ES-I3 (cell line): ENCODE measurements around the gene NLRX1.
"Not testable (repeated sequence)": the region's sequence is repeated elsewhere in the genome, so short reads cannot be mapped to it uniquely, and the experiment has no call there.

Source experiments
- H3K36me3 ChIP-seq: 2 replicates; pipeline ENCODE4 v1.6.1; 2013; ENCODE audit warnings: mild to moderate bottlenecking, low read length, control low read depth, moderate library complexity; ENCODE audit not compliant: insufficient read depth
- H3K4me1 ChIP-seq: 2 replicates; pipeline ENCODE4 v1.6.1; 2013; ENCODE audit warnings: mild to moderate bottlenecking, control low read depth, low read length; ENCODE audit not compliant: insufficient read depth
- H3K9ac ChIP-seq: 2 replicates; pipeline ENCODE4 v1.6.1; 2013; ENCODE audit warnings: low read depth, mild to moderate bottlenecking, low read length, moderate library complexity
- H3K9me3 ChIP-seq: 2 replicates; pipeline ENCODE4 v1.6.1; 2013; ENCODE audit warnings: mild to moderate bottlenecking, low read length, moderate library complexity; ENCODE audit not compliant: control insufficient read depth, insufficient read depth

Gene NLRX1

DNA sequence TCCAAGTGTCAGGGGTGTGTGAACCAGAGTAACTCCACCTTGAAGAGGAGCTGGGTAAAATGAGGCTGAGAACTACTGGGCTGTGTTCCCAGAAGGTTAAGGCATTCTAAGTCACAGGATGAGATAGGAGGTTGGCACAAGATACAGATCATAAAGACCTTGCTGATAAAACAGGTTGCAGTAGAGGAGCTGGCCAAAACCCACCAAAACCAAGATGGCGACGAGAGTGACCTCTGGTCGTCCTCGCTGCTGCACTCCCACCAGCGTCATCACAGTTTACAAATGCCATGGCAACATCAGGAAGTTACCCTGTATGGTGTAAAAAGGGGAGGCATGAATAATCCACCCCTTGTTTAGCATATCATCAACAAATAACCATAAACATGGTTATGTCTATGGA lies 32.7 kb downstream of the NLRX1 start:
- not testable (repeated sequence) for H3K4me1 ChIP-seq, H3K9ac ChIP-seq, H3K36me3 ChIP-seq, H3K9me3 ChIP-seq

- no peaks in the 10 kb centered on the region for H3K36me3 ChIP-seq
- H3K9ac ChIP-seq: no peak overlapping the region
- no peaks in the 10 kb centered on the region for H3K9me3 ChIP-seq
- no peaks in the 10 kb centered on the region for H3K4me1 ChIP-seq
Measured at GRCh38 chr11:119202554-119202953, 34.0 kb downstream of the NLRX1 start.

DNA sequence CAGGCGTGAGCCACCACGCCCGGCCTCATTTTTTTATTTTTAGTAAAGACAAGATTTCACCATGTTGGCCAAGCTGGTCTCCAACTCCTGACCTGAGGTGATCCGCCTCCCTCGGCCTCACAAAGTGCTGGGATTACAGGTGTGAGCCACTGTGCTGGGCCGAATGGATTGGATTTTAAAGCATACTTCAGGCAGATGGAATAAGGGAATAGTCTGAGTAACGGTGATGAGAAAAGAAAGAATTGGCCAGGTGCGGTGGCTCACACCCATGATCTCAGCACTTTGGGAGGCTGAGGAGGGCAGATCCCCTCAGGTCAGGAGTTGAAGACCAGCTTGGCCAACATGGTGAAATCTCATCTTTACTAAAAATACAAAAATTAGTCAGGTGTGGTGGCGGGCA lies 35.5 kb downstream of the NLRX1 start:
- Histone ChIP-seq H3K9me3 (no peaks in the 10 kb centered on the region), H3K9ac (no peak overlapping the region), H3K36me3 (no peaks in the 10 kb centered on the region), H3K4me1 (no peaks in the 10 kb centered on the region; the same call in 1 of the 2 replicates)

DNA sequence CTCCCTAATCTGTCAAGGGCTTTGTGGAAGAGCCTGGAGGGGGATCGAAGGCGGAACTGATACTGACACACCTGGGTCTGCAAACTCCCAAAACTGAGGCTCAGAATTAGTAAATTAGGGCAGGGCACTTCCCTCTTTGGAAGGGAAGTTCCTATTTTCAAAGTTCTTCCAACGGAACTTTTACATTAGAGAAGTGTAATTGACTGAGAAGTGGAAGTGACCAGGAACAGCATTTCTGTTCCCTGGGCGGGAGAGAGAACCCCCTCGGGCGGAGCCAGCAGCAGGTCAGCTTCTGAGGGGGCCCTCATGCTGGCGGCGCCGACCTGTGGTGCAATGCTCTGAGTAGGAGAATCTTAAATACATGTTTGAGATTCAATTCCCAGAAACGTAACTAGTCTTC lies 36.6 kb downstream of the NLRX1 start:
- H3K9me3 ChIP-seq: no peaks in the 10 kb centered on the region
- H3K4me1 ChIP-seq: peaks cover 4% of the 10 kb centered on the region
- H3K36me3 ChIP-seq: no peaks in the 10 kb centered on the region
- peak overlapping the region; percentile 95; the same call in 1 of the 2 replicates for H3K9ac ChIP-seq

GRCh38 chr11:119205574-119206510 lies 37.3 kb downstream of the NLRX1 start, which contains the start of gene CBL:
Gene CBL (plus strand): TSS chr11:119206339. CDS start chr11:119206418, 79 bp downstream.
- peak within 1 kb of the TSS; percentile 95 for H3K9ac ChIP-seq
- H3K36me3 ChIP-seq: no peaks in the 10 kb centered on the region
- H3K9me3 ChIP-seq: no peaks in the 10 kb centered on the region
- peaks cover 5% of the 10 kb centered on the region for H3K4me1 ChIP-seq

GRCh38 chr11:119206511-119207414 lies 38.2 kb downstream of the NLRX1 start:
- peaks cover 5% of the 10 kb centered on the region for H3K4me1 ChIP-seq
- peak overlapping the region; percentile 95 for H3K9ac ChIP-seq
- H3K36me3 ChIP-seq: no peaks in the 10 kb centered on the region
- H3K9me3 ChIP-seq: no peaks in the 10 kb centered on the region

DNA sequence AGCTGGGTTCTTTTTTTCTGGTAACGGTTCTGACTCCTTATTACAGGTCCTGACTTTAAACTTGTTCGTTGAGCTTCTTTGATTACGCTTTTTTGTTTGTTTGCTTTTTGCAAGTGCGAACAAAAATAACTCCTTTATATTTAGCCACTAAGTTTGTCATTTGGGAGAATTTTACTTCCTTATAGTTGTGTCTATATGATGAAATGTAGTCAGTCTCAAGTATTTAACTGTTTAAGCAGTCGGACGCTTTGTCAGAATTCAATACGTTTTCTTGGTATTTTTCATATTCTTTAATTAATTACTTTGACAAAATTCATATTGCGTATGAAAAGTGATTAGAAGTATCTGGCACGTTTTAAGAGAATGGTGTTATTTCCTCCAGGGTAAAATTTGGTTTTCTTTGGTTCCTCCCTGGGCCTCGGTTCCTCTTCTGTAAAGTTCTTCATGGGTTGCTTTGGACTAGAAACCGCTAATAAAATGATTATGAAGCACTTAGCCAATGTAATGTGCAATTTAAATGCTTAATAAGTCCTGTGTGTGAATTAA lies 39.0 kb downstream of the NLRX1 start:
- H3K9me3 ChIP-seq: no peaks in the 10 kb centered on the region
- H3K4me1 ChIP-seq: peaks cover 5% of the 10 kb centered on the region

GRCh38 chr11:119209186-119209585 lies 40.7 kb downstream of the NLRX1 start:
- H3K4me1 ChIP-seq: peaks cover 5% of the 10 kb centered on the region
- no peaks in the 10 kb centered on the region for H3K9me3 ChIP-seq
- no peak overlapping the region for H3K9ac ChIP-seq
- no peaks in the 10 kb centered on the region for H3K36me3 ChIP-seq

More for the DNA sequence above, 39.0 kb downstream of the NLRX1 start:
- peak overlapping the region; percentile 80 for H3K9ac ChIP-seq
- H3K36me3 ChIP-seq: no peaks in the 10 kb centered on the region

DNA sequence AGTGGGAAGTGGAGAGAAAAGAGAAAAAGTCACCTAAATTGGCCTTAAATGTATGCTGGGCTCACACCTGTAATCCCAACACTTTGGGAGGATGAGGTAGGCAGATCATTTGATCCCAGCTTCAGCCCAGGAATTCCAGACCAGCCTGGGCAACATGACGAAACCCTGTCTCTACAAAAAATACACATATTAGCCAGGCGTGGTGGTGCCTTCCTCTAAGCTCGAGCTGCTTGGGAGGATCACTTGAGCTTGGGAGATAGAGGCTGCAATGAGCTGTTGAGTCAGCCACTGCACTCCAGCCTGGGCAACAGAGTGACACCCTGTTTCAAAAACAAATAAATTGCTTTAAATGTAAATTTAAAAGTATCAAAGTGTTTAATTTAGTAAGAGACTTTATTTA lies 41.5 kb downstream of the NLRX1 start:
- no peaks in the 10 kb centered on the region for H3K36me3 ChIP-seq
- no peaks in the 10 kb centered on the region for H3K9me3 ChIP-seq
- no peak overlapping the region for H3K9ac ChIP-seq
- peaks cover 5% of the 10 kb centered on the region for H3K4me1 ChIP-seq

GRCh38 chr11:119218141-119218878 lies 49.8 kb downstream of the NLRX1 start:
- Histone ChIP-seq H3K9me3 (no peaks in the 10 kb centered on the region), H3K36me3 (no peaks in the 10 kb centered on the region), H3K4me1 (no peaks in the 10 kb centered on the region), H3K9ac (no peak overlapping the region)

GRCh38 chr11:119222308-119222707 lies 53.8 kb downstream of the NLRX1 start:
- Histone ChIP-seq H3K9ac (no peak overlapping the region), H3K9me3 (no peaks in the 10 kb centered on the region), H3K4me1 (no peaks in the 10 kb centered on the region), H3K36me3 (no peaks in the 10 kb centered on the region)

- no peaks in the 10 kb centered on the region for H3K9me3 ChIP-seq
- H3K4me1 ChIP-seq: no peaks in the 10 kb centered on the region
- H3K36me3 ChIP-seq: no peaks in the 10 kb centered on the region
- H3K9ac ChIP-seq: no peak overlapping the region
Measured at GRCh38 chr11:119222891-119223290, 54.4 kb downstream of the NLRX1 start.

DNA sequence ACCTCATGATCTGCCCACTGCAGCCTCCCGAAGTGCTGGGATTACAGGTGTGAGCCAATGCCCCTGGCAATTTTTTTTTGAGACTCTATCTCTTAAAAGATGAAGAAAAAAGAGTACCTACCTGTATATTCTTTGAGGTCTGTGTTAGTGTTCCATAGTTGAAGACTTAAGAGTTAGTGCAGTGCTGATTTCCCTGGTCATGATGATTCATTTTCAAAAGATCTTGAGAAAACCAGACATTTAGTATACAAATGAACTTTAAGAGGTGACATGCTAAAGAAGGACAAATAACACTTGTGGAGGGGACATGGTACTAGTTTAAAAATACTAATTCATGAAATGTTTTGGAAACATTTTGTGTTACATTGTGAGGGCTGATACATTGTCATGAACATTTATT lies 55.3 kb downstream of the NLRX1 start:
- no peak overlapping the region for H3K9ac ChIP-seq
- no peaks in the 10 kb centered on the region for H3K4me1 ChIP-seq
- H3K36me3 ChIP-seq: no peaks in the 10 kb centered on the region

More for the DNA sequence above, 55.3 kb downstream of the NLRX1 start:
- H3K9me3 ChIP-seq: no peaks in the 10 kb centered on the region
